ENCODE measurements around the gene HBP1.

DNA sequence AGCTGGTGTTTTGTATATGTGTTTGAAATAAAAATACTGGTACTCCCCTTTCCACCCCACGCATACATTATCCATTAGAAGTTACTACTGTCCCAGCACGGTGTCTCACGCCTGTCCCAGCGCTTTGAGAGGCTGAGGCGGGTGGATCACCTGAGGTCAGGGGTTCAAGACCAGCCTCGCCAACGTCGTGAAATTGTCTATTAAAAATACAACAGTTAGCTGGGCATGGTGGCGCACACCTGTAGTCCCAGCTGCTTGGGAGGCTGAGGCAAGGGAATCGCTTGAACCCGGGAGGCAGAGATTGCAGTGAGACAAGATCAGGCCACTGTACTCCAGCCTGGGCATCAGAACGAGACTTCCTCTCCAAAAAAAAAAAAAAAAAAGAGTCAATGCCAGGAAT is 2.7 kb downstream of the HBP1 start:
- TF ChIP-seq, protein P1, sequence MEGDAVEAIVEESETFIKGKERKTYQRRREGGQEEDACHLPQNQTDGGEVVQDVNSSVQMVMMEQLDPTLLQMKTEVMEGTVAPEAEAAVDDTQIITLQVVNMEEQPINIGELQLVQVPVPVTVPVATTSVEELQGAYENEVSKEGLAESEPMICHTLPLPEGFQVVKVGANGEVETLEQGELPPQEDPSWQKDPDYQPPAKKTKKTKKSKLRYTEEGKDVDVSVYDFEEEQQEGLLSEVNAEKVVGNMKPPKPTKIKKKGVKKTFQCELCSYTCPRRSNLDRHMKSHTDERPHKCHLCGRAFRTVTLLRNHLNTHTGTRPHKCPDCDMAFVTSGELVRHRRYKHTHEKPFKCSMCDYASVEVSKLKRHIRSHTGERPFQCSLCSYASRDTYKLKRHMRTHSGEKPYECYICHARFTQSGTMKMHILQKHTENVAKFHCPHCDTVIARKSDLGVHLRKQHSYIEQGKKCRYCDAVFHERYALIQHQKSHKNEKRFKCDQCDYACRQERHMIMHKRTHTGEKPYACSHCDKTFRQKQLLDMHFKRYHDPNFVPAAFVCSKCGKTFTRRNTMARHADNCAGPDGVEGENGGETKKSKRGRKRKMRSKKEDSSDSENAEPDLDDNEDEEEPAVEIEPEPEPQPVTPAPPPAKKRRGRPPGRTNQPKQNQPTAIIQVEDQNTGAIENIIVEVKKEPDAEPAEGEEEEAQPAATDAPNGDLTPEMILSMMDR (IDR thresholded peaks at IDR 0.05; ENCODE audit: insufficient read depth, low read length) = no peak
- TF ChIP-seq, protein P2, sequence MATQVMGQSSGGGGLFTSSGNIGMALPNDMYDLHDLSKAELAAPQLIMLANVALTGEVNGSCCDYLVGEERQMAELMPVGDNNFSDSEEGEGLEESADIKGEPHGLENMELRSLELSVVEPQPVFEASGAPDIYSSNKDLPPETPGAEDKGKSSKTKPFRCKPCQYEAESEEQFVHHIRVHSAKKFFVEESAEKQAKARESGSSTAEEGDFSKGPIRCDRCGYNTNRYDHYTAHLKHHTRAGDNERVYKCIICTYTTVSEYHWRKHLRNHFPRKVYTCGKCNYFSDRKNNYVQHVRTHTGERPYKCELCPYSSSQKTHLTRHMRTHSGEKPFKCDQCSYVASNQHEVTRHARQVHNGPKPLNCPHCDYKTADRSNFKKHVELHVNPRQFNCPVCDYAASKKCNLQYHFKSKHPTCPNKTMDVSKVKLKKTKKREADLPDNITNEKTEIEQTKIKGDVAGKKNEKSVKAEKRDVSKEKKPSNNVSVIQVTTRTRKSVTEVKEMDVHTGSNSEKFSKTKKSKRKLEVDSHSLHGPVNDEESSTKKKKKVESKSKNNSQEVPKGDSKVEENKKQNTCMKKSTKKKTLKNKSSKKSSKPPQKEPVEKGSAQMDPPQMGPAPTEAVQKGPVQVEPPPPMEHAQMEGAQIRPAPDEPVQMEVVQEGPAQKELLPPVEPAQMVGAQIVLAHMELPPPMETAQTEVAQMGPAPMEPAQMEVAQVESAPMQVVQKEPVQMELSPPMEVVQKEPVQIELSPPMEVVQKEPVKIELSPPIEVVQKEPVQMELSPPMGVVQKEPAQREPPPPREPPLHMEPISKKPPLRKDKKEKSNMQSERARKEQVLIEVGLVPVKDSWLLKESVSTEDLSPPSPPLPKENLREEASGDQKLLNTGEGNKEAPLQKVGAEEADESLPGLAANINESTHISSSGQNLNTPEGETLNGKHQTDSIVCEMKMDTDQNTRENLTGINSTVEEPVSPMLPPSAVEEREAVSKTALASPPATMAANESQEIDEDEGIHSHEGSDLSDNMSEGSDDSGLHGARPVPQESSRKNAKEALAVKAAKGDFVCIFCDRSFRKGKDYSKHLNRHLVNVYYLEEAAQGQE (IDR thresholded peaks at IDR 0.05; ENCODE audit: insufficient replicate concordance, low read depth) = no peak
- TF ChIP-seq SPI1 (IDR thresholded peaks at IDR 0.05; ENCODE audit: borderline replicate concordance, low read depth) (no peak), POLR2AphosphoS5 (IDR thresholded peaks at IDR 0.05; ENCODE audit: low read depth) (no peak)

Measured in HL-60 (cell line).